DOHH2 (cell line): ENCODE results near the gene WAC.

ENCODE experiments used
- H3F3A ChIP-seq: fragments of 200-600 bp; sonication (generic), shearing (Covaris generic); 2 replicates; pipeline ENCODE4 v1.6.0; 2016; ENCODE audit warnings: antibody characterized with exemption, mild to moderate bottlenecking; ENCODE audit not compliant: control insufficient read depth, insufficient read depth
- H3K27ac ChIP-seq: fragments of 200-600 bp; sonication (generic); 2 replicates; pipeline ENCODE4 v1.5.1; 2014; ENCODE audit warnings: low read depth, mild to moderate bottlenecking, low read length, moderate library complexity
- H3K27me3 ChIP-seq: fragments of 200-600 bp; sonication (generic); 2 replicates; pipeline ENCODE4 v1.6.1; 2014; ENCODE audit warnings: mild to moderate bottlenecking, low read length, mixed read lengths; ENCODE audit not compliant: control insufficient read depth
- H3K36me3 ChIP-seq: fragments of 200-600 bp; sonication (generic); 2 replicates; pipeline ENCODE4 v1.6.1; 2014; ENCODE audit warnings: mild to moderate bottlenecking, low read length, moderate library complexity, mixed read lengths; ENCODE audit not compliant: control insufficient read depth
- H3K4me1 ChIP-seq: fragments of 200-600 bp; sonication (generic); 2 replicates; pipeline ENCODE4 v1.6.1; 2014; ENCODE audit warnings: mild to moderate bottlenecking, low read length, mixed read lengths; ENCODE audit not compliant: control insufficient read depth
- H3K4me2 ChIP-seq: fragments of 200-600 bp; sonication (generic); 2 replicates; pipeline ENCODE4 v1.6.0; 2014; ENCODE audit warnings: mild to moderate bottlenecking, low read length, moderate library complexity
- H3K4me3 ChIP-seq: fragments of 200-600 bp; sonication (generic); 2 replicates; pipeline ENCODE4 v1.5.1; 2014; ENCODE audit warnings: mild to moderate bottlenecking, low read length, mixed read lengths
- H3K79me2 ChIP-seq: fragments of 200-600 bp; sonication (generic); 2 replicates; pipeline ENCODE4 v1.6.1; 2014; ENCODE audit warnings: mild to moderate bottlenecking, low read length, mixed read lengths; ENCODE audit not compliant: control insufficient read depth
- H3K9me2 ChIP-seq: fragments of 200-600 bp; sonication (generic); replicated peaks from 2 replicates; pipeline ENCODE4 v1.6.1; 2014; ENCODE audit warnings: mild to moderate bottlenecking, low read length, mixed read lengths; ENCODE audit not compliant: control insufficient read depth
- H3K9me3 ChIP-seq: fragments of 200-600 bp; sonication (generic); 2 replicates; pipeline ENCODE4 v1.6.1; 2014; ENCODE audit warnings: antibody characterized with exemption, low read length, mixed read lengths; ENCODE audit not compliant: control insufficient read depth, insufficient read depth
- H4K20me1 ChIP-seq: fragments of 200-600 bp; sonication (generic); 2 replicates; pipeline ENCODE4 v1.6.0; 2014; ENCODE audit warnings: low read depth, mild to moderate bottlenecking, antibody characterized with exemption, low read length, moderate library complexity; ENCODE audit not compliant: control insufficient read depth, insufficient read depth
- CTCF ChIP-seq: fragments of 200-600 bp; sonication (generic); IDR thresholded peaks from one replicate; pipeline ENCODE4 v1.5.1; 2014; ENCODE audit warnings: antibody characterized with exemption, mild to moderate bottlenecking, low read depth, low read length; ENCODE audit not compliant: poor library complexity, severe bottlenecking
- EZH2phosphoT487 ChIP-seq: fragments of 200-600 bp; sonication (generic); IDR thresholded peaks from 2 replicates; pipeline ENCODE4 v1.6.1; 2017; ENCODE audit warnings: borderline replicate concordance, mild to moderate bottlenecking, antibody characterized with exemption, low read length, moderate library complexity, mixed read lengths

Gene WAC

GRCh38 chr10:28578454-28578853 lies 45.5 kb downstream of the WAC start:
- H3K36me3 ChIP-seq = peaks cover 97% of the 10 kb centered on the region
- no peaks in the 10 kb centered on the region for H3K9me2 ChIP-seq
- peaks cover 100% of the 10 kb centered on the region for H3K79me2 ChIP-seq
- H4K20me1 ChIP-seq = peaks cover 61% of the 10 kb centered on the region
- H3F3A ChIP-seq = peaks cover 6% of the 10 kb centered on the region; the same call in 1 of the 2 replicates
- no peak overlapping the region for H3K4me2 ChIP-seq
- TF ChIP-seq CTCF = no peak
- TF ChIP-seq EZH2phosphoT487 = no peak
- H3K9me3 ChIP-seq = no peaks in the 10 kb centered on the region
- H3K4me3 ChIP-seq = no peak overlapping the region
- H3K27me3 ChIP-seq = no peaks in the 10 kb centered on the region
- no peaks in the 10 kb centered on the region for H3K4me1 ChIP-seq
- no peak overlapping the region for H3K27ac ChIP-seq

- Histone ChIP-seq H3K27ac (no peak overlapping the region), H3K9me2 (no peaks in the 10 kb centered on the region), H3F3A (peaks cover 6% of the 10 kb centered on the region; the same call in 1 of the 2 replicates), H3K9me3 (no peaks in the 10 kb centered on the region), H3K27me3 (no peaks in the 10 kb centered on the region), H3K36me3 (peaks cover 98% of the 10 kb centered on the region), H3K4me2 (no peak overlapping the region), H3K4me3 (no peak overlapping the region), H3K79me2 (peaks cover 100% of the 10 kb centered on the region), H4K20me1 (peaks cover 46% of the 10 kb centered on the region), H3K4me1 (no peaks in the 10 kb centered on the region)
- TF ChIP-seq EZH2phosphoT487 (no peak), CTCF (no peak)
These were observed 47.9 kb downstream of the WAC start for GRCh38 chr10:28580825-28581224.

GRCh38 chr10:28581916-28582315 lies 49.0 kb downstream of the WAC start:
- H3K27ac ChIP-seq = no peak overlapping the region
- no peak overlapping the region for H3K4me2 ChIP-seq
- peaks cover 98% of the 10 kb centered on the region for H3K79me2 ChIP-seq
- H3F3A ChIP-seq = peaks cover 5% of the 10 kb centered on the region; the same call in 1 of the 2 replicates
- no peak overlapping the region for H3K4me3 ChIP-seq
- H3K9me2 ChIP-seq = no peaks in the 10 kb centered on the region
- peaks cover 37% of the 10 kb centered on the region for H4K20me1 ChIP-seq
- TF ChIP-seq CTCF (no peak), EZH2phosphoT487 (no peak)
- peaks cover 98% of the 10 kb centered on the region for H3K36me3 ChIP-seq
- no peaks in the 10 kb centered on the region for H3K27me3 ChIP-seq
- no peaks in the 10 kb centered on the region for H3K9me3 ChIP-seq
- H3K4me1 ChIP-seq = no peaks in the 10 kb centered on the region
